Right forelimb (tissue), 1 donor: ENCODE data around the gene CYP27B1.
"Not testable (repeated sequence)": the region's sequence is repeated elsewhere in the genome, so short reads cannot be mapped to it uniquely, and the experiment has no call there.

Experiments used
- DNase-seq: peaks from one replicate; pipeline ENCODE4 v3.0.0-alpha.2; 2018

Gene CYP27B1

DNA sequence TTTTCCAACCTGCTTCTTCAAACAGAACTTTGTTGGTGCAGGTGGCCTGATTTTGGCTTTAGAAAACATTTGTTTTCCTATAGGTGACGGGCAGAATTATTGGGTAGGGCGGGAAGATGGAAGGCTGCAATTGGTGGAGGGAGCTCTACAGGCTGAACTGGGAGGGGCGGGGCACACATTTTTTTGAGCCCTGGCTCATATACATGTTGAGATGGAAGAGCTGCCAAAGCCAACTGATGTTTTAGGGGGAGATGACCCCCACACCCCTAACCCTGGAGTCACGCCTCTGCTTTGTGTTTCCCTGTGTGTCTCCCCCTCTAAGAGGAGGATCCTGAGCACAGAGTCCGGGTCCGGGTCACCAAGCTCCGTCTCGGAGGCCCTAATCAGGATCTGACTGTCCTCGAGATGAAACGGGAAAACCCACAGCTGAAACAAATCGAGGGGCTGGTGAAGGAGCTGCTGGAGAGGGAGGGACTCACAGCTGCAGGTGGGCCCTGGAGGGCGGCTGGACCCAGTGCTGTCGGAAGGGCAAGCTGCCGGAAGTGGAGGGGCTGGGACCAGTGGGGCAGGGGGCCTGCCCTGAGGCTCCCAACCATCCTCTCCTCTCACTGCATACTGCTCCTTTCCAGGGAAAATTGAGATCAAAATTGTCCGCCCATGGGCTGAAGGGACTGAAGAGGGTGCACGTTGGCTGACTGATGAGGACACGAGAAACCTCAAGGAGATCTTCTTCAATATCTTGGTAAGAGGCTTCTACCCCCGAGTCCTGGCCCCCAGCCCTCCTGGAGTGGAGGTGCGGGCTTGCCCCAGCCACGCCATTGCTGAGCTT lies 46.9 kb downstream of the CYP27B1 start:
- DNase-seq, result no peak

DNA sequence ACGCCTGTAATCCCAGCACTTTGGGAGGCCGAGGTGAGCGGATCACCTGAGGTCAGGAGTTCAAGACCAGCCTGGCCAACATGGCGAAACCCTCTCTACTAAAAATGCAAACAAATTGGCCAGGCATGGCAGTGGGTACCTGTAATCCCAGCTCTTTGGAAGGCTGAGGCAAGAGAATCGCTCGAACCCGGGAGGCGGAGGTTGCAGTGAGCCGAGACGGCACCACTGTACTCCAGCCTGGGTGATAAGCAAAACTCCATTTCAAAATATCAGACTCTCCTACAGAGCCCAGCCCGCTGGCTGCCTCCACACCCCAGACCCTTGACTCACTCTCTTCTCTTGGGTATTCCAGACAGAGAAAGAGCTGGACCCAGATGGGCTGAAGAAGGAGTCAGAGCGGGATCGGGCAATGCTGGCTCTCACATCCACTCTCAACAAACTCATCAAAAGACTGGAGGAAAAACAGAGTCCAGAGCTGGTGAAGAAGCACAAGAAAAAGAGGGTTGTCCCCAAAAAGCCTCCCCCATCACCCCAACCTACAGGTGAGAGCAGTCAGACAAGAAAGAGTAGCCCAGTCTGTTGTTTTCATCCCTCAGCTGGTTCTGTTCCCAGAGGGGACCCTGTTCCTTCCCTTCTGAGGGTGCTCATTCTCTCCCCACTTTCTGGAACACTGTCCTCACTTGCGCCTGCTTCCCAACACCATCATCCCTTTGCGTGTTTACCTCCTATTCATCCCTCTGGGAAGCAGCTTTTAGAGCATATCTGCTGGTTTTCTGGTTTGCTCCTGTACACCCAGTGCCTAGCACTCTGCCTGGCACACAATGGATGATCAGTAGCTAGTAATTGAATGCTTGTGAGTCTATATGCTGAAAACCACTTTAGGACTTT lies 48.0 kb downstream of the CYP27B1 start:
- no peak for DNase-seq

DNA sequence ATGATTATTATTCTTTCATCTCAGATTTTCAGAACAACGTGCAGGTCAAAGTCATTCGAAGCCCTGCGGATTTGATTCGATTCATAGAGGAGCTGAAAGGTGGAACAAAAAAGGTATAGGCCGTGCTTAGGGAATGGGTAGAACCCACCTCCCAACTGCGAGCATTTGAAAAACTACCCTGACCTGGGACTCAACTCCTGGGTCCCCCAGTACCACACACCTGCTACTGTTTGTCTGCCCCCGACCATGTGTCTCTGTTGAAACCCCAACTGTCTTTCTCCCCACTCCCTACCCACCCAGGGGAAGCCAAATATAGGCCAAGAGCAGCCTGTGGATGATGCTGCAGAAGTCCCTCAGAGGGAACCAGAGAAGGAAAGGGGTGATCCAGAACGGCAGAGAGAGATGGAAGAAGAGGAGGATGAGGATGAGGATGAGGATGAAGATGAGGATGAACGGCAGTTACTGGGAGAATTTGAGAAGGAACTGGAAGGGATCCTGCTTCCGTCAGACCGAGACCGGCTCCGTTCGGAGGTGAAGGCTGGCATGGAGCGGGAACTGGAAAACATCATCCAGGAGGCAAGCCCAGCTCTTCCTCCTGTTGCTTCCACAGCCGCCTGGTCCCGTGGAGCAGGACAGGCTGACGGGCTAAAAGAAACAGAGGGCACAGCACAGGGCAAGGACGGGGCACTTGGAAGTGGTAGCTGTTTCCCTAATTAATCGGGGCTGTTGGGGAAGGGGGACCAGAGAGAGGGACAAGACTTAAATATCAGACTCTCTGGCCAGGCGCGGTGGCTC lies 48.8 kb downstream of the CYP27B1 start:
- DNase-seq, result no peak

GRCh38 chr12:57717131-57717530 lies 49.7 kb downstream of the CYP27B1 start:
- no peak for DNase-seq

GRCh38 chr12:57716305-57716704 lies 50.6 kb downstream of the CYP27B1 start:
- no peak for DNase-seq

- DNase-seq, result no peak
Observed at GRCh38 chr12:57715786-57716185, 51.1 kb downstream of the CYP27B1 start.

- DNase-seq, result not testable (repeated sequence)
Observed at GRCh38 chr12:57715036-57715748, 51.7 kb downstream of the CYP27B1 start.

DNA sequence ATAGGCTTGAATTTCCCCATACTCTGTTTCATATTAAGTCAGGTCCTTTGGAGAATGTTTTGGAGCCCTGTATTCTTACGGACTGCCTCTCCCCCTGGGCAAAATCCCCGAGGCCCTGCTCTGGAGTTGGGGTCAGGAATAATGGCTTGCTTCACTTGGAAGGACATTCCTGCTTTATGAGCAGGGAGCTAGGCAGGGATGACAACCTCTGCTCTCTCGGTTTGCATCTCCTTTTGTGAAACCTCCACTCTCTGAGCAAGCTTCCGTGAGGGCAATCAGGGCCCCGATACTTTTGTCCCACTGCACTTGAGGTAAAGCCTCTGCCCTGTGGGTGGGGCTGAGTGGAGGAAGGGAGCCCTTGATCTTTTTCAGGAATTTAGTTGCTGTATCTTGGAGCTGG lies 53.7 kb downstream of the CYP27B1 start:
- no peak for DNase-seq

DNA sequence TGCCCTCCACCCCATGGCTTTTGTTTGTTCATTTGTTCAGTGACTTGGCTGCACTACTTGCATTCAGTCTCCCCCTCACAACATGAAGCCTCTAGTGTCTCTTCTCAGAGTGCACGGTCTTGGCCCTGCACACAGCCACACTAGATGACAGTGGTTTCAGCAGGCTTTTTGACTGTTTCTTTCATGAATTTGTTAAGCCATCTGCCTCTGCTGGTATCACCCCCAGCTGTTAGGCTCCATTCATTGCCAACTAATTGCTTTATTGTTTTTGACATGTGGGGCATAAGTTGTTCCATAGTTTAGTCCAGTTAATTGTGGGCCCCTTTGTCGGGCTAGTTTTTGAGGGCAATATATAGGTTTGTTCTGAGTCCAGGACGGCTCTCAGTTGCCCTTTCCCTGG lies 54.2 kb downstream of the CYP27B1 start:
- no peak for DNase-seq
